Limb (tissue), 2 donors: ENCODE results near the gene GRAMD1B.
A peak's percentile ranks its signal among the peaks of the same experiment; 100 is the strongest.

Source experiments
- DNase-seq, 2 donors: peaks; one replicate each; pipeline ENCODE4 v3.0.0-alpha.2; 2016; ENCODE audit errors: extremely low spot score in 2 of 2

The GRAMD1B gene

GRCh38 chr11:123531325-123531724 is 101.3 kb downstream of the GRAMD1B start:
- DNase-seq, result no peak

GRCh38 chr11:123532131-123532530 is 102.1 kb downstream of the GRAMD1B start:
- DNase-seq, result no peak

GRCh38 chr11:123535401-123535800 is 105.3 kb downstream of the GRAMD1B start:
- DNase-seq, result no peak

GRCh38 chr11:123536690-123537437 is 106.8 kb downstream of the GRAMD1B start:
- DNase-seq, result no peak

- no peak for DNase-seq
Observed at GRCh38 chr11:123537726-123538125, 107.7 kb downstream of the GRAMD1B start.

GRCh38 chr11:123543797-123544196 is 113.7 kb downstream of the GRAMD1B start:
- DNase-seq, result no peak

GRCh38 chr11:123544631-123545375 is 114.7 kb downstream of the GRAMD1B start:
- DNase-seq, result no peak

GRCh38 chr11:123545726-123546270 is 115.7 kb downstream of the GRAMD1B start:
- no peak for DNase-seq

GRCh38 chr11:123546515-123546914 is 116.4 kb downstream of the GRAMD1B start:
- DNase-seq, result no peak

- DNase-seq, result no peak
Observed at GRCh38 chr11:123547180-123547579, 117.1 kb downstream of the GRAMD1B start.

GRCh38 chr11:123548774-123549173 is 118.7 kb downstream of the GRAMD1B start:
- no peak for DNase-seq

- DNase-seq, result no peak
Observed at GRCh38 chr11:123549926-123550917, 120.2 kb downstream of the GRAMD1B start.

- no peak for DNase-seq
Observed at GRCh38 chr11:123551079-123551478, 121.0 kb downstream of the GRAMD1B start.

- DNase-seq, result no peak
Observed at GRCh38 chr11:123556633-123557032, 126.6 kb downstream of the GRAMD1B start.

- DNase-seq, result no peak
Observed at GRCh38 chr11:123558536-123559315, 128.7 kb downstream of the GRAMD1B start.

- peak in 1 of 2 donors; percentile 54 for DNase-seq
Observed at GRCh38 chr11:123559523-123559955, 129.5 kb downstream of the GRAMD1B start.

GRCh38 chr11:123560006-123560405 is 129.9 kb downstream of the GRAMD1B start:
- peak; percentile 83 for DNase-seq

GRCh38 chr11:123561431-123561800 is 131.3 kb downstream of the GRAMD1B start:
- DNase-seq, result no peak

GRCh38 chr11:123562158-123562557 is 132.1 kb downstream of the GRAMD1B start:
- no peak for DNase-seq

GRCh38 chr11:123562829-123563228 is 132.8 kb downstream of the GRAMD1B start:
- DNase-seq, result no peak

GRCh38 chr11:123564221-123564620 is 134.2 kb downstream of the GRAMD1B start:
- DNase-seq, result no peak
